Measurements from ENCODE around the gene FCN3.

FCN3 gene

DNA sequence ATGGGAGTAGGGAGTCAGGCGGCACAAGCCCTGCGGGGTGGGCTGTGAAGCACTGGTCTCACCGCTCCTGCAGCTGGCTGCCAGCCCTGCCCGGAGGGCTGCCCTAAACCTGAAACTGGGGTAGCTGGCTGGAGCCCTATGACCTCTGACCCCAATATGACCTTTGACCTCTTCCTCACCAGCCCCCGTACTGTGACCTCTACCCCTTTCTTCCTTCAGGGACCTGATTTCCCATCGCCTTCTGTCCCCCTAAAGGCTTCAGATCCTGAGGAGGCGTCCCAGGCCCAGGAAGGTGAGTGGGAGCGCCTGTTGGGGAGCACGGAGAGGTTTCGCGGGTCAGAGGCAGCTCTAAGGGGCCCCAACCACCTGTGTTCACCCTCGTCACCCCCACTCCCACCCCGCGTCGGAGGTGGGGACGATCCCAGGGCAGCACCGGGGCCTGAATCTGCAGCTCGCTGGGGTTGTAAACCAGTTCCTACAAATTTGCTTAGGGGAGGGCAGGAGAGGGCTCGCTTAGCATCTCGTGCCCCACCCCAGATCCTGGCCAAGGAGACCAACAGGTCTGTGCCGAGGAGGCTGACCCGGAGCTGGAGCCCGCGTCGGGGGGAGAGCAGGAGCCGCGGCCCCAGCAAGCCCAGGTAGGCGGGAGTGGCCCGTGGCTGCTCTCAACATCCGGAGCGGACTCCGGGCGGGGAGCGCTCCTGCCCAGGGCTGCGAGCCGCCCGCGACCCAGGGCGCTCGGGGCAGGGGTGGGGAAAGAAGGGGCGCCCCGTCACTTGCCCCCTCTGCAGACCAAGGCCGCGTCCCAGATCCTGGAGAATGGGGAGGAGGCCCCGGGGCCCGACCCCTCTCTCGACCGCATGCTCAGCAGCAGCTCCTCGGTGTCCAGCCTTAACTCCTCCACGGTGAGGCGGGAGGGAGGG lies 25.5 kb downstream of the FCN3 start:
- H3K9ac ChIP-seq (ENCODE audit: low read length): peak overlapping the region; percentile 61
- H3K27me3 ChIP-seq (ENCODE audit: control insufficient read depth, insufficient read depth, low read length): peaks cover 5% of the 10 kb centered on the region
- H3K9me3 ChIP-seq (ENCODE audit: control insufficient read depth, low read length): no peaks in the 10 kb centered on the region
- H3K4me3 ChIP-seq (ENCODE audit: low read length): peak overlapping the region; percentile 18
- H3K36me3 ChIP-seq (ENCODE audit: control insufficient read depth, insufficient read depth, low read length): no peaks in the 10 kb centered on the region
- H3K4me1 ChIP-seq (ENCODE audit: control insufficient read depth, insufficient read depth, low read length): peaks cover 21% of the 10 kb centered on the region

GRCh38 chr1:27346991-27347624 lies 27.5 kb downstream of the FCN3 start:
- no peak overlapping the region for H3K4me3 ChIP-seq (ENCODE audit: low read length)
- no peaks in the 10 kb centered on the region for H3K9me3 ChIP-seq (ENCODE audit: control insufficient read depth, low read length)
- H3K9ac ChIP-seq (ENCODE audit: low read length): no peak overlapping the region
- peaks cover 5% of the 10 kb centered on the region for H3K27me3 ChIP-seq (ENCODE audit: control insufficient read depth, insufficient read depth, low read length)
- peaks cover 36% of the 10 kb centered on the region for H3K4me1 ChIP-seq (ENCODE audit: control insufficient read depth, insufficient read depth, low read length)
- no peaks in the 10 kb centered on the region for H3K36me3 ChIP-seq (ENCODE audit: control insufficient read depth, insufficient read depth, low read length)

- Histone ChIP-seq H3K27me3 (ENCODE audit: control insufficient read depth, insufficient read depth, low read length) (peaks cover 5% of the 10 kb centered on the region), H3K4me1 (ENCODE audit: control insufficient read depth, insufficient read depth, low read length) (peaks cover 40% of the 10 kb centered on the region), H3K4me3 (ENCODE audit: low read length) (no peak overlapping the region), H3K9ac (ENCODE audit: low read length) (no peak overlapping the region), H3K9me3 (ENCODE audit: control insufficient read depth, low read length) (no peaks in the 10 kb centered on the region), H3K36me3 (ENCODE audit: control insufficient read depth, insufficient read depth, low read length) (no peaks in the 10 kb centered on the region)
Observed at GRCh38 chr1:27346357-27346756, 28.3 kb downstream of the FCN3 start.

GRCh38 chr1:27345272-27345671 lies 29.4 kb downstream of the FCN3 start:
- no peaks in the 10 kb centered on the region for H3K9me3 ChIP-seq (ENCODE audit: control insufficient read depth, low read length)
- H3K4me1 ChIP-seq (ENCODE audit: control insufficient read depth, insufficient read depth, low read length): peaks cover 41% of the 10 kb centered on the region
- peaks cover 5% of the 10 kb centered on the region for H3K27me3 ChIP-seq (ENCODE audit: control insufficient read depth, insufficient read depth, low read length)
- no peaks in the 10 kb centered on the region for H3K36me3 ChIP-seq (ENCODE audit: control insufficient read depth, insufficient read depth, low read length)
- no peak overlapping the region for H3K9ac ChIP-seq (ENCODE audit: low read length)
- no peak overlapping the region for H3K4me3 ChIP-seq (ENCODE audit: low read length)

GRCh38 chr1:27343639-27344025 lies 31.0 kb downstream of the FCN3 start:
- peak overlapping the region; percentile 73 for H3K9ac ChIP-seq (ENCODE audit: low read length)
- H3K4me1 ChIP-seq (ENCODE audit: control insufficient read depth, insufficient read depth, low read length): peaks cover 32% of the 10 kb centered on the region
- no peaks in the 10 kb centered on the region for H3K9me3 ChIP-seq (ENCODE audit: control insufficient read depth, low read length)
- H3K27me3 ChIP-seq (ENCODE audit: control insufficient read depth, insufficient read depth, low read length): no peaks in the 10 kb centered on the region
- H3K36me3 ChIP-seq (ENCODE audit: control insufficient read depth, insufficient read depth, low read length): no peaks in the 10 kb centered on the region
- H3K4me3 ChIP-seq (ENCODE audit: low read length): peak overlapping the region; percentile 46

DNA sequence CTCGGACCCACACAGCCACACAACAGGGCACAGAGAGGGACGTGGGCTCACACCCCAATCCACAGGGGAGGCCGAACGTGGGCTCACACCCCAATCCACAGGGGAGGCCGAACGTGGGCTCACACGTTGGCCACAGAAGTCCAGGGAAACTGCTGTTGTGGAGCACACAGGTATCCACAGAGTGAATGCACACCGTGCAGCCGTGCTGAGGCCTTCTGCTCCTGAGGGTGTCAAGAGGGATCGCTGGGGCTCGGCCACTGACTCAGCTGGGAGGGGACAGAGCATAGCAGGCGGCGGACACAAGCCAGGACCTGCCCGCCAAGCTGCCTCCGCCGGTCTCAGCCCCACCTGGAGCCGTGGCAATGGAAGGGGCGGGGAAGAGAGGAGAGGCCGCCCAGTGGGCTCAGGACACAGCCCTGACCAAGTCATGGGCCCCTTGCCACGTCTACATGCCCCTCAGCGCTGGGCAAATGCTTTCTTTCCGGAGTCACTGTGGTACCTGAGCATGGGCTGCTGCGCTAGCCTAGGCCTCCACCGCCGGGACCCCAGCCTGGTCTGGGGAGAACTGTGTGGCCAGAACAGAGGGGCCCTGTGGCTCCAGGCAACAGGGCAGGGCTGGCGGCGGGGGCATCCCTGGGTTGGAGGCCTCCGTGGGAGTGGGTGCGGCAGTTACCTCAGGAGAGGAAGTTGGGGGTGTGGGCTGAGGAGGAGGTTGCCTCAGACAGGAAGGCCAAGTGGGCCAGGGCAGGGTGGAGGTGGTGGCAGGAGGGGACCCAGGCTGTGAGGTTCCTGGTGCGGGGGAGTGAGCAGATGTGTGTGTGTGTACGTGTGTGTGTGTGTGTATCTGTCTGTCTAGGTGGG lies 31.6 kb downstream of the FCN3 start:
- Histone ChIP-seq H3K4me3 (ENCODE audit: low read length) (peak overlapping the region; percentile 46), H3K9ac (ENCODE audit: low read length) (peak overlapping the region; percentile 73), H3K9me3 (ENCODE audit: control insufficient read depth, low read length) (no peaks in the 10 kb centered on the region), H3K4me1 (ENCODE audit: control insufficient read depth, insufficient read depth, low read length) (peaks cover 31% of the 10 kb centered on the region), H3K36me3 (ENCODE audit: control insufficient read depth, insufficient read depth, low read length) (no peaks in the 10 kb centered on the region), H3K27me3 (ENCODE audit: control insufficient read depth, insufficient read depth, low read length) (no peaks in the 10 kb centered on the region)

DNA sequence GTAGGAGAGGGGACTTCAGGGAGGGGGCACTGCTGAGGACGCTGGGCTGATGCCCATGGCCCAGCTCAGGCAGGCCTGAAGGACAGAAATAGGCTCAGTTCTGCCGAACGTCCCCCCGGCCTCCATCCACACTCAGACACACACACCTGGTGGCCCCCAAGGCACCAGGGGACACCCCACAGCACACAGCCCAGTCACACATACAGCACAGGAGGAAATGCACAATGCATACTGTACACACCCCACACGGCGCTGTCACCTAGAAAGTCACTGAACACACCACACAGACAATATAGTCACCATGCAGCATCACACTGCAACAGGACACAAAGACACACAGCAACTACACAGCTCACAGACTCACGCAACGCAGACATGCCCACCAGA lies 32.2 kb downstream of the FCN3 start:
- Histone ChIP-seq H3K27me3 (ENCODE audit: control insufficient read depth, insufficient read depth, low read length) (no peaks in the 10 kb centered on the region), H3K9ac (ENCODE audit: low read length) (peak overlapping the region; percentile 73), H3K4me3 (ENCODE audit: low read length) (peak overlapping the region; percentile 46), H3K36me3 (ENCODE audit: control insufficient read depth, insufficient read depth, low read length) (no peaks in the 10 kb centered on the region), H3K4me1 (ENCODE audit: control insufficient read depth, insufficient read depth, low read length) (peaks cover 31% of the 10 kb centered on the region), H3K9me3 (ENCODE audit: control insufficient read depth, low read length) (no peaks in the 10 kb centered on the region)

DNA sequence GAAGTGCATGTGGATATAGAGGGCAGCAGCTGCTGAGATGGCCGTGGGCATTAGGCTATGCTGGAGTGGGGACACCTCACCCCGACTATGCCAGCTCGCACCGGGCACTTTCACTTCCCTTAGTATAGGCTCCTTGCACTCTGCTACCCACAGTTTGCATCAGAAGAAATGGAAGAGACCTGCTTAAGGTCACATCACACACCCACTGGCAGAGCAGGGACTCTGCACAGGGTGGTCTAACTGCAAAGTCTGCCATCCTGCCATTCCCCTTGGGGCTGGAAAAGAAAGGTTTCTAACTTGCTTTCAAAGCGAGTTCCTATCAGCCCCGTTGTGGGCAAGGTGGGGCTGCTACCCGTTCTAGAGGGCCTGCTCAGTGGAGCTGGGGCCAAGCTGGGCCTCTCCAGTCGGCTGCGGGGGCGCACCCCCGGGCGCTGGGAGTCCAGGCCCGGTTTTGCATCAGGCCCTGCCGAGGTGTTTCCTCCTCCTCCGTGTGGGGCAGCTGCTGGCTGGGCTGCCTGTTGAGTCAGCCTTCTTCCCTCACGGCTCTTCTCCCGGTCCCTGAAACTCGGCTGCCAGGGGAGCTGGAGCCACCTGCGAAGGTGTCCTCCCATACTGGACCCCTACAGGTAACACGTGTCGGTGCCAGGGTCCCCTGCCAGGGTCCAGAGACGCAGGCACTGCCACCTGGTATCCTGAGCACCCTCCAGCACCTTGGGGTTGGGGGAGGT lies 32.9 kb downstream of the FCN3 start, which contains the start of gene SYTL1:
TSS of gene SYTL1 (plus strand) at position 498 of the 728 bp plus-strand sequence. CDS start 3,313 bp downstream, outside the sequence.
- peak within 1 kb of the TSS; percentile 73 for H3K9ac ChIP-seq (ENCODE audit: low read length)
- H3K4me1 ChIP-seq (ENCODE audit: control insufficient read depth, insufficient read depth, low read length): peaks cover 27% of the 10 kb centered on the region
- H3K4me3 ChIP-seq (ENCODE audit: low read length): peak within 1 kb of the TSS; percentile 46
- no peaks in the 10 kb centered on the region for H3K36me3 ChIP-seq (ENCODE audit: control insufficient read depth, insufficient read depth, low read length)
- H3K9me3 ChIP-seq (ENCODE audit: control insufficient read depth, low read length): no peaks in the 10 kb centered on the region
- H3K27me3 ChIP-seq (ENCODE audit: control insufficient read depth, insufficient read depth, low read length): no peaks in the 10 kb centered on the region

GRCh38 chr1:27339213-27339612 lies 35.4 kb downstream of the FCN3 start:
- no peaks in the 10 kb centered on the region for H3K27me3 ChIP-seq (ENCODE audit: control insufficient read depth, insufficient read depth, low read length)
- peaks cover 27% of the 10 kb centered on the region for H3K4me1 ChIP-seq (ENCODE audit: control insufficient read depth, insufficient read depth, low read length)
- H3K36me3 ChIP-seq (ENCODE audit: control insufficient read depth, insufficient read depth, low read length): no peaks in the 10 kb centered on the region
- H3K9ac ChIP-seq (ENCODE audit: low read length): no peak overlapping the region
- no peak overlapping the region for H3K4me3 ChIP-seq (ENCODE audit: low read length)
- no peaks in the 10 kb centered on the region for H3K9me3 ChIP-seq (ENCODE audit: control insufficient read depth, low read length)

- H3K9ac ChIP-seq (ENCODE audit: low read length): no peak overlapping the region
- H3K27me3 ChIP-seq (ENCODE audit: control insufficient read depth, insufficient read depth, low read length): no peaks in the 10 kb centered on the region
- no peaks in the 10 kb centered on the region for H3K9me3 ChIP-seq (ENCODE audit: control insufficient read depth, low read length)
- H3K36me3 ChIP-seq (ENCODE audit: control insufficient read depth, insufficient read depth, low read length): peaks cover 3% of the 10 kb centered on the region
- no peak overlapping the region for H3K4me3 ChIP-seq (ENCODE audit: low read length)
- H3K4me1 ChIP-seq (ENCODE audit: control insufficient read depth, insufficient read depth, low read length): peaks cover 26% of the 10 kb centered on the region
Observed at GRCh38 chr1:27338751-27339150, 35.9 kb downstream of the FCN3 start.

GRCh38 chr1:27336756-27337155 lies 37.9 kb downstream of the FCN3 start:
- no peak overlapping the region for H3K4me3 ChIP-seq (ENCODE audit: low read length)
- peaks cover 20% of the 10 kb centered on the region for H3K36me3 ChIP-seq (ENCODE audit: control insufficient read depth, insufficient read depth, low read length)
- H3K9me3 ChIP-seq (ENCODE audit: control insufficient read depth, low read length): no peaks in the 10 kb centered on the region
- no peaks in the 10 kb centered on the region for H3K27me3 ChIP-seq (ENCODE audit: control insufficient read depth, insufficient read depth, low read length)
- peaks cover 11% of the 10 kb centered on the region for H3K4me1 ChIP-seq (ENCODE audit: control insufficient read depth, insufficient read depth, low read length)
- no peak overlapping the region for H3K9ac ChIP-seq (ENCODE audit: low read length)

All from mucosa of stomach (tissue), 1 donor.